ENCODE results near the gene SH3BP1.

DNA sequence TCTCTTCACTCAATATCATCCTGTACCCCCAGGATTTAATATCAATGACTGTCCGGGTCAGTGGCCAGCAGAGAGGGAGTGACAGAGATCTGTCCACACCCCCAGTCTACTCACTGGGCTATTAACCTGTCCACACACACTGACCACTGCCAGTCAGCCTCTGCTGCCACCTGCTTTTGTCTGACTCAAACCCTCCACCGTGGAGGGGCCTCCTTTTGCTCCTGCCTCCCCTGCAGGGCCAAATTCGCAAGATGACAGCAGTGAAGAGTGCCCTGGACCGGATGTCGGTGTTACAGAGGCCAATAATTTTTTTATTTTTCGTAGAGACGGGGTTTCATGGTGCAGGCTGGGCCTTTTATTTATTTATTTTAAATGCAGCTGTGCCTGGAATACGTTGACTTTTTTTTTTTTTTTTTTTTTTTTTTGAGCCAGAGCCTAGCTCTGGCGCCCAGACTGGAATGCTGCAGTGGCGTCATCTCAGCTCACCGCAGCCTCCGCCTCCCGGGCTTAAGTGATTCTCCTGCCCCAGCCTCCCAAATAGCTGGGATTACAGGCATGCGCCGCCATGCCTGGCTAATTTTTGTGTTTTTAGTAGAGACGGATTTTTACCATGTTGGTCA is 24.2 kb downstream of the SH3BP1 start:
- TF ChIP-seq, protein P1, sequence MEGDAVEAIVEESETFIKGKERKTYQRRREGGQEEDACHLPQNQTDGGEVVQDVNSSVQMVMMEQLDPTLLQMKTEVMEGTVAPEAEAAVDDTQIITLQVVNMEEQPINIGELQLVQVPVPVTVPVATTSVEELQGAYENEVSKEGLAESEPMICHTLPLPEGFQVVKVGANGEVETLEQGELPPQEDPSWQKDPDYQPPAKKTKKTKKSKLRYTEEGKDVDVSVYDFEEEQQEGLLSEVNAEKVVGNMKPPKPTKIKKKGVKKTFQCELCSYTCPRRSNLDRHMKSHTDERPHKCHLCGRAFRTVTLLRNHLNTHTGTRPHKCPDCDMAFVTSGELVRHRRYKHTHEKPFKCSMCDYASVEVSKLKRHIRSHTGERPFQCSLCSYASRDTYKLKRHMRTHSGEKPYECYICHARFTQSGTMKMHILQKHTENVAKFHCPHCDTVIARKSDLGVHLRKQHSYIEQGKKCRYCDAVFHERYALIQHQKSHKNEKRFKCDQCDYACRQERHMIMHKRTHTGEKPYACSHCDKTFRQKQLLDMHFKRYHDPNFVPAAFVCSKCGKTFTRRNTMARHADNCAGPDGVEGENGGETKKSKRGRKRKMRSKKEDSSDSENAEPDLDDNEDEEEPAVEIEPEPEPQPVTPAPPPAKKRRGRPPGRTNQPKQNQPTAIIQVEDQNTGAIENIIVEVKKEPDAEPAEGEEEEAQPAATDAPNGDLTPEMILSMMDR (IDR thresholded peaks at IDR 0.05; ENCODE audit: insufficient read depth, low read length, poor library complexity, severe bottlenecking): no peak
- TF ChIP-seq EZH2phosphoT487 (conservative IDR thresholded peaks at IDR 0.05; ENCODE audit: low read length): no peak
